H9 (cell line): Measurements from ENCODE around the gene RPP25. TPM values are rescaled to one million over a fixed set of nuclear protein-coding genes. Genes with fewer than 3 reads are reported as not detected.

Source experiments
- DNase-seq: peaks from one replicate; pipeline ENCODE4 v3.0.0-alpha.2; 2017
- H2AFZ ChIP-seq: one replicate; pipeline ENCODE4 v1.6.1; 2013; ENCODE audit warnings: mild to moderate bottlenecking, low read length, control low read depth, moderate library complexity
- H2AK5ac ChIP-seq: 2 replicates; pipeline ENCODE4 v1.6.1; 2013; ENCODE audit warnings: low read length, control low read depth, mixed read lengths; ENCODE audit not compliant: insufficient read length
- H2BK120ac ChIP-seq: one replicate; pipeline ENCODE4 v1.6.1; 2013; ENCODE audit warnings: low read depth, mild to moderate bottlenecking, low read length, control low read depth, inconsistent platforms; ENCODE audit not compliant: poor library complexity, severe bottlenecking
- H2BK12ac ChIP-seq: 2 replicates; pipeline ENCODE4 v1.6.1; 2013; ENCODE audit warnings: low read length, control low read depth, mixed read lengths, low read depth; ENCODE audit not compliant: insufficient read length
- H2BK15ac ChIP-seq: 2 replicates; pipeline ENCODE4 v1.6.1; 2013; ENCODE audit warnings: low read depth, low read length, control low read depth
- H2BK20ac ChIP-seq: one replicate; pipeline ENCODE4 v1.6.1; 2013; ENCODE audit warnings: low read depth, mild to moderate bottlenecking, low read length, control low read depth, inconsistent platforms; ENCODE audit not compliant: poor library complexity, severe bottlenecking
- H2BK5ac ChIP-seq: 2 replicates; pipeline ENCODE4 v1.6.1; 2013; ENCODE audit warnings: low read length, control low read depth, mixed read lengths; ENCODE audit not compliant: insufficient read length
- H3K14ac ChIP-seq: 2 replicates; pipeline ENCODE4 v1.6.1; 2013; ENCODE audit warnings: low read length, control low read depth; ENCODE audit not compliant: insufficient read depth
- H3K18ac ChIP-seq: 2 replicates; pipeline ENCODE4 v1.6.1; 2013; ENCODE audit warnings: low read depth, mild to moderate bottlenecking, mixed read lengths, low read length, control low read depth; ENCODE audit not compliant: insufficient read length
- H3K23ac ChIP-seq: 2 replicates; pipeline ENCODE4 v1.6.1; 2013; ENCODE audit warnings: low read length, control low read depth, mixed read lengths, low read depth; ENCODE audit not compliant: insufficient read length
- H3K23me2 ChIP-seq: 2 replicates; pipeline ENCODE4 v1.6.1; 2013; ENCODE audit warnings: low read depth, mild to moderate bottlenecking, mixed read lengths, low read length, control low read depth; ENCODE audit not compliant: insufficient read length, poor library complexity, severe bottlenecking
- H3K27ac ChIP-seq: 2 replicates; pipeline ENCODE4 v1.5.1; 2013; ENCODE audit warnings: low read length, control low read depth, mixed read lengths, low read depth; ENCODE audit not compliant: insufficient read length
- H3K27me3 ChIP-seq: 2 replicates; pipeline ENCODE4 v1.6.1; 2013; ENCODE audit warnings: low read length, control low read depth, inconsistent platforms; ENCODE audit not compliant: insufficient read depth
- H3K4ac ChIP-seq: 2 replicates; pipeline ENCODE4 v1.6.1; 2013; ENCODE audit warnings: low read depth, mild to moderate bottlenecking, control low read depth, inconsistent platforms, low read length, moderate library complexity
- H3K4me1 ChIP-seq: 2 replicates; pipeline ENCODE4 v1.6.1; 2013; ENCODE audit warnings: low read length, control low read depth, inconsistent platforms; ENCODE audit not compliant: insufficient read depth
- H3K4me2 ChIP-seq: 2 replicates; pipeline ENCODE4 v1.6.1; 2013; ENCODE audit warnings: low read length, control low read depth, mixed read lengths; ENCODE audit not compliant: insufficient read length, insufficient read depth
- H3K56ac ChIP-seq: 2 replicates; pipeline ENCODE4 v1.6.1; 2013; ENCODE audit warnings: low read depth, mild to moderate bottlenecking, mixed read lengths, low read length, control low read depth; ENCODE audit not compliant: insufficient read length
- H3K79me1 ChIP-seq: 2 replicates; pipeline ENCODE4 v1.6.1; 2013; ENCODE audit warnings: low read depth, mild to moderate bottlenecking, moderate library complexity, low read length, control low read depth, inconsistent platforms; ENCODE audit not compliant: insufficient read depth, poor library complexity, severe bottlenecking
- H3K79me2 ChIP-seq: 2 replicates; pipeline ENCODE4 v1.6.1; 2013; ENCODE audit warnings: low read length, control low read depth, inconsistent platforms; ENCODE audit not compliant: insufficient read depth
- H3K9ac ChIP-seq: 2 replicates; pipeline ENCODE4 v1.6.1; 2013; ENCODE audit warnings: low read length, control low read depth, mixed read lengths; ENCODE audit not compliant: insufficient read length; ENCODE audit errors: extremely low read depth
- H3K9me3 ChIP-seq: one replicate; pipeline ENCODE4 v1.6.1; 2013; ENCODE audit warnings: low read depth, low read length, inconsistent platforms; ENCODE audit not compliant: control insufficient read depth
- H3T11ph ChIP-seq: one replicate; pipeline ENCODE4 v1.6.1; 2013; ENCODE audit warnings: mild to moderate bottlenecking, low read length, control low read depth, inconsistent platforms
- H4K20me1 ChIP-seq: one replicate; pipeline ENCODE4 v1.6.1; 2013; ENCODE audit not compliant: control insufficient read depth, insufficient read length, insufficient read depth
- H4K5ac ChIP-seq: 2 replicates; pipeline ENCODE4 v1.6.1; 2013; ENCODE audit warnings: low read depth, mild to moderate bottlenecking, mixed read lengths, low read length, control low read depth; ENCODE audit not compliant: insufficient read length
- H4K8ac ChIP-seq: replicated peaks from 2 replicates; pipeline ENCODE4 v1.6.1; 2013; ENCODE audit warnings: low read length, control low read depth, mixed read lengths, low read depth; ENCODE audit not compliant: insufficient read length
- H4K91ac ChIP-seq: 2 replicates; pipeline ENCODE4 v1.6.1; 2013; ENCODE audit warnings: low read depth, mild to moderate bottlenecking, moderate library complexity, mixed read lengths, low read length, control low read depth; ENCODE audit not compliant: insufficient read length
- H3K27ac Mint-ChIP-seq, 3 experiments: 2 replicates in 2 of 3; 3 replicates in 1 of 3; pipeline ENCODE4 v1.8.0; 2020 to 2021; ENCODE audit warnings: mixed read lengths in 3 of 3, mild to moderate bottlenecking in 1 of 3, moderate library complexity in 1 of 3
- H3K27me3 Mint-ChIP-seq: 2 replicates; pipeline ENCODE4 v1.8.0; 2021; ENCODE audit warnings: low read depth, mild to moderate bottlenecking, moderate library complexity, mixed read lengths
- H3K36me3 Mint-ChIP-seq, 3 experiments: 2 replicates in 2 of 3; 3 replicates in 1 of 3; pipeline ENCODE4 v1.8.0; 2020 to 2021; ENCODE audit warnings: low read depth in 3 of 3, mixed read lengths in 3 of 3; ENCODE audit not compliant: insufficient read depth in 1 of 3
- H3K4me1 Mint-ChIP-seq, 2 experiments: 2 replicates each; pipeline ENCODE4 v1.8.0; 2020; ENCODE audit warnings: mixed read lengths in 2 of 2
- H3K4me3 Mint-ChIP-seq, 2 experiments: 2 replicates in 1 of 2; 3 replicates in 1 of 2; pipeline ENCODE4 v1.8.0; 2020 to 2021; ENCODE audit warnings: mild to moderate bottlenecking in 2 of 2, mixed read lengths in 2 of 2, moderate library complexity in 1 of 2
- H3K9me3 Mint-ChIP-seq, 2 experiments: 2 replicates in 1 of 2; 3 replicates in 1 of 2; pipeline ENCODE4 v1.8.0; 2020; ENCODE audit warnings: mild to moderate bottlenecking in 2 of 2, mixed read lengths in 2 of 2, moderate library complexity in 1 of 2
- WGBS: extraction: QIAGEN DNeasy Blood & Tissue Kit; methylation state at CpG from one replicate; pipeline ENCODE4 v1.1.7; 2013; ENCODE audit warnings: missing lambda C conversion rate, low lambda C conversion rate, mixed read lengths; ENCODE audit not compliant: insufficient read length; ENCODE audit errors: extremely low coverage; 5-methylcytosine and 5-hydroxymethylcytosine counted together
- total RNA-seq: library from RNA; stranded (reverse); gene quantifications from 2 replicates; pipeline ENCODE4 v1.2.1, GENCODE V29; 2021
- TF ChIP-seq, protein P1 (sequence below): fragments of 200-600 bp; sonication (generic); conservative IDR thresholded peaks from 3 replicates; pipeline ENCODE4 v1.8.0; 2021; ENCODE audit warnings: antibody characterized with exemption, mild to moderate bottlenecking

RPP25 gene
- total RNA-seq, 1 experiment from 2014 or later: 12.6 TPM

DNA sequence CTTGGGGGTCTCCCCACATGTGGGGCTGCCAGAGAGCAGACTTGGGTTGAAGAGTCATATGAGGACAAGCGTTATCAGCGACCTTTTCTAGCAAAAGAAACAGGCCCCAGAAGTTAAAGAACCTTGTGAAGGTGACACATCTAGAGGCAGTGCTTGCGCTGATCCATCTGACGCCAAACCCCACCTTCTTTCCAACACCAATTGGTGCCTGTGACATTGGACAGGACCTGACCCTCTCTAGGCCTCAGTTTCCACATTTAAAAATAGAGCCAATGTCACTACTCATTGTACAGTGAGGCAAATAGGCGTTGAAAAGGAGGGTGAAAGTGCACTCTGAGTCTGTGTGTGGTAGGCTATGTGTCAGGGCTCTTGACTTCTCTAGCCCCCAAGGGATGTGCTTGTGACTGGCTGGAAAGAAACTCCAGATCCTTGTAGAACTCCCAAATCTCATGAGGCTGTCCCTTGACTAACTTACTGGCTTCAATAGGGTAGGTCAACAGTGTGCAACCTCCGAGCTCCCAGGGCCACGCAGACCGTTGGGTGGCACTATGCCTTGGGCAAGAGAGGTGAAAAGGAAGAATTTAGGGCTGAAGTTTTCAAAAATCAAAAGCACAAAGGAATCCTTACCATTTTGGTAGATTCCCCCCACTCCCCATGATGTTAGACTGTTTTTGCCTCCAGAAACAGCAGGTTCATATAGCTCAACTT is 49.3 kb downstream of the RPP25 start:
- Histone ChIP-seq H3K4ac (no peak overlapping the region), H2BK5ac (no peak overlapping the region), H3K27me3 (no peaks in the 10 kb centered on the region), H4K91ac (no peak overlapping the region), H2AFZ (peak overlapping the region; percentile 26), H2AK5ac (no peak overlapping the region), H3K4me2 (peak overlapping the region; percentile 77), H2BK15ac (no peak overlapping the region), H3K23me2 (peaks cover 9% of the 10 kb centered on the region), H3K27ac (no peak overlapping the region), H3K18ac (no peak overlapping the region), H3K14ac (no peak overlapping the region), H4K8ac (no peak overlapping the region), H2BK120ac (no peak overlapping the region), H3K79me1 (no peaks in the 10 kb centered on the region), H3K9ac (peak overlapping the region; percentile 60), H3K4me1 (no peaks in the 10 kb centered on the region), H3K56ac (no peak overlapping the region), H3T11ph (no peak overlapping the region), H3K9me3 (no peaks in the 10 kb centered on the region), H4K5ac (no peak overlapping the region), H3K23ac (no peak overlapping the region), H2BK20ac (no peak overlapping the region), H2BK12ac (no peak overlapping the region), H4K20me1 (no peaks in the 10 kb centered on the region), H3K79me2 (no peaks in the 10 kb centered on the region)
- H3K36me3 Mint-ChIP-seq: peaks cover 37 to 50% (median 48%) of the 10 kb centered on the region in 3 experiments
- DNase-seq: peak; percentile 39
- TF ChIP-seq, protein P1, sequence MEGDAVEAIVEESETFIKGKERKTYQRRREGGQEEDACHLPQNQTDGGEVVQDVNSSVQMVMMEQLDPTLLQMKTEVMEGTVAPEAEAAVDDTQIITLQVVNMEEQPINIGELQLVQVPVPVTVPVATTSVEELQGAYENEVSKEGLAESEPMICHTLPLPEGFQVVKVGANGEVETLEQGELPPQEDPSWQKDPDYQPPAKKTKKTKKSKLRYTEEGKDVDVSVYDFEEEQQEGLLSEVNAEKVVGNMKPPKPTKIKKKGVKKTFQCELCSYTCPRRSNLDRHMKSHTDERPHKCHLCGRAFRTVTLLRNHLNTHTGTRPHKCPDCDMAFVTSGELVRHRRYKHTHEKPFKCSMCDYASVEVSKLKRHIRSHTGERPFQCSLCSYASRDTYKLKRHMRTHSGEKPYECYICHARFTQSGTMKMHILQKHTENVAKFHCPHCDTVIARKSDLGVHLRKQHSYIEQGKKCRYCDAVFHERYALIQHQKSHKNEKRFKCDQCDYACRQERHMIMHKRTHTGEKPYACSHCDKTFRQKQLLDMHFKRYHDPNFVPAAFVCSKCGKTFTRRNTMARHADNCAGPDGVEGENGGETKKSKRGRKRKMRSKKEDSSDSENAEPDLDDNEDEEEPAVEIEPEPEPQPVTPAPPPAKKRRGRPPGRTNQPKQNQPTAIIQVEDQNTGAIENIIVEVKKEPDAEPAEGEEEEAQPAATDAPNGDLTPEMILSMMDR: no peak
- no CpG with 5 or more reads among the region's 8 CpGs for WGBS
- no peaks in the 10 kb centered on the region for H3K27me3 Mint-ChIP-seq
- H3K4me3 Mint-ChIP-seq: peak overlapping the region; percentile 95 to 98
- H3K27ac Mint-ChIP-seq: peak overlapping the region; percentile 89 to 97 (median 95)
- peaks cover 19 to 20% of the 10 kb centered on the region in 2 experiments for H3K4me1 Mint-ChIP-seq
- H3K9me3 Mint-ChIP-seq: peaks cover 0 to 5% of the 10 kb centered on the region in 2 experiments; a peak in 1 of 5 replicates
